GM19372 (cell line): Measurements from ENCODE around the gene TEC.

ENCODE experiments used
- ATAC-seq: cut with Tn5 transposase; IDR thresholded peaks from one replicate; pipeline ENCODE4 v1.9.1; 2021; ENCODE audit warnings: mild to moderate bottlenecking, low read depth, moderate library complexity; ENCODE audit not compliant: unreplicated experiment

TEC gene

DNA sequence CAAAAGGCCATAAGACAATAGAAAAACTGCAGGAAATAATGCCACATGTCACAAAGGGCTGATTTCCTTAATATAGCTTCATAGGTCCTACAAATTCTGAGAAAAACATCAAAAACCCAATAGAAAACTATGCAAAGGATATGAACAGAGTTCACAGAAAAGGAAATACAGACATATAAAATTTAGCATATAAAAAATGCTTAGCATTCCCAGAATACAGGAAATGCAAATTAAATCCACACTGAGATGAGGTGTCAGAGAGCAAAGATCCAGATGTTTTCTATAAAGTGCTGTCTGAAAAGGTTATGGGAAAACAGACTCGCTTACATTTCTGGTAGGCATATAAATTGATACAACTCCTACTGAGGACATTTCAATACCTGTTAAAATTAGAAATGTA is 169.4 kb downstream of the TEC start:
- ATAC-seq = no peak

GRCh38 chr4:48095441-48095840 is 174.2 kb downstream of the TEC start:
- ATAC-seq = no peak

DNA sequence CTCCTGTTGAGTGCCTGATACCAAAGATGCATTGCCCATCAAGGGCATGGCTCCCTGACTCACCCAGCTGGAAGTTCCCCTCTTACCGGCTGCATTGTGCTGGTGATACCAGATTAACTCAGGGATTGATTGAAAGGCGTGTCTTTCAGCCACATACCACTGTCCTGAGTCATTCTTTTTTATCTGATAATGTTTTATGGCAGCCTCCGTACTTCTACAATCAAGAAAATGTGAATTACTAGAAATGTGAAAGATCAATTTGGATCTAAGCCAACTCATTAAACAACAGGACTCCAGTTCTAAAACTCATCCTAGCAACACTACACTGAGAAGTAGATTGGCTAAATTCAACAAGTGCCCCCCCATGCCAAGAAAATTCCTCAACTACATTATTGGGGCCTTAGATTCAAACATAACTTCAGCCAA is 175.6 kb downstream of the TEC start:
- ATAC-seq = no peak

GRCh38 chr4:48090621-48091020 is 179.0 kb downstream of the TEC start:
- no peak for ATAC-seq

DNA sequence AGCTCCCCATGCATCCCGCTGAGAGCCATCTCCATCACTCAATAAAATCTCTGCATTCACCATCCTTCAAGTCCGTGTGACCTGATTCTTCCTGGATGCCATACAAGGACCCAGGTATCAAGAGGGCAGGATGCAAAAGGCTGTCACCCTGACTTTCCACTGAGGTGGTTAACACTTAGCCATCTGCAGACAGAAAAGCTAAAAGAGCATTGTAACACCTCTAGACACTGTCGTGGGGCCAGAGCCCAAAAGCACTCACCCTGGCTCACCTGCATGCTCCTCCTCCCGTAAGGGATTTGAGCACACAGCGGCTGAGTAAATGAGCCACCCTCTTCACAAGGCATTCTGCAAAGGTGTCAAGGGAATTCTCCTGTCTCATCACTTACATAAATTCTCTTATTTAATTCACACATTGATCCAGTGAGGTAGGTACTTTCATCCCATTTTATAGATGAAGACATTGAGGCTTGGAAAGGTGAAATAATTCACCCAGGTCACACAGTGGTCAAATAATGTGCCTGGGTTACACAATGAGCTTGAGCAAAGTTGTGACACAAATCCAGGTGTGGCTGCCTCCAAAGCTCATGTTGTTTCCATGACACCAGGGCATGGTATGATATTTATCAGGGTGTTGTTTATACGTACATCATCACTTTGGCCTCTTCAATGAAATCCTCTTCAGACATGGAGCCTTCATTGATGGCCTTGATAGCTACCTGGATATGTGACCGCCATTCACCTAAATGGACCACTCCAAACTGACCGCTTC is 183.6 kb downstream of the TEC start:
- ATAC-seq = no peak
